HCT116 (cell line): ENCODE measurements around the gene ST14.

Experiments
- POLR2AphosphoS5 ChIP-seq: IDR thresholded peaks from 2 replicates; pipeline ENCODE4 v1.6.1; 2011; ENCODE audit warnings: mild to moderate bottlenecking, low read depth, low read length, moderate library complexity
- REST ChIP-seq: IDR thresholded peaks from 2 replicates; pipeline ENCODE4 v1.6.1; 2012; ENCODE audit warnings: low read depth
- SRF ChIP-seq: IDR thresholded peaks from 2 replicates; pipeline ENCODE4 v1.6.1; 2012; ENCODE audit warnings: low read depth
- TF ChIP-seq, protein P1 (sequence below), 3 experiments: fragments of 200-600 bp in 1 of 3; sonication (generic) in 1 of 3; IDR thresholded peaks in 2 of 3; conservative IDR thresholded peaks in 1 of 3; 2 replicates each; pipeline ENCODE4 v1.5.1; 2012 to 2017; ENCODE audit warnings: low read depth in 2 of 3, low read length in 2 of 3, antibody characterized with exemption in 1 of 3, borderline replicate concordance in 1 of 3, control low read depth in 1 of 3, mild to moderate bottlenecking in 1 of 3, mixed read lengths in 1 of 3, mixed run types in 1 of 3, moderate library complexity in 1 of 3; ENCODE audit not compliant: insufficient read depth in 1 of 3

DNA sequence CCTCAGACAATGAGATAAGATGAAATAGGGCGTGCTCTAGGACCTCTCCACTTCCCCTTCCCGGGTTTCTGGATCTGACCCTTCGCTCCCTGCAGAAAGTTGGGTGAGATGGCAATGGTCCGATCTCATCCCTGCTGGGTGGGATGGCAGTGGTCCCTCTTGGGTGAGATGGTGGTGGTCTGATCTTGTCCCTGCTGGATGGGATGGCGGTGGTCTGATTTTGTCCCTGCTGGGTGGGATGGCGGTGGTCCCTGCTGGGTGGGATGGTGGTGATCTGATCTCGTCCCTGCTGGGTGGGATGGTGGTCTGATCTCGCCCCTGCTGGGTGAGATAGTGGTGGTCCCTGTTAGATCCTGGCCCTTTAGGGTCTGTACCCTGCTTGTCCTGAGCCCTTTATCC, 21.3 kb downstream of the ST14 start:
- TF ChIP-seq REST (no peak), POLR2AphosphoS5 (no peak), SRF (no peak)
- TF ChIP-seq, protein P1, sequence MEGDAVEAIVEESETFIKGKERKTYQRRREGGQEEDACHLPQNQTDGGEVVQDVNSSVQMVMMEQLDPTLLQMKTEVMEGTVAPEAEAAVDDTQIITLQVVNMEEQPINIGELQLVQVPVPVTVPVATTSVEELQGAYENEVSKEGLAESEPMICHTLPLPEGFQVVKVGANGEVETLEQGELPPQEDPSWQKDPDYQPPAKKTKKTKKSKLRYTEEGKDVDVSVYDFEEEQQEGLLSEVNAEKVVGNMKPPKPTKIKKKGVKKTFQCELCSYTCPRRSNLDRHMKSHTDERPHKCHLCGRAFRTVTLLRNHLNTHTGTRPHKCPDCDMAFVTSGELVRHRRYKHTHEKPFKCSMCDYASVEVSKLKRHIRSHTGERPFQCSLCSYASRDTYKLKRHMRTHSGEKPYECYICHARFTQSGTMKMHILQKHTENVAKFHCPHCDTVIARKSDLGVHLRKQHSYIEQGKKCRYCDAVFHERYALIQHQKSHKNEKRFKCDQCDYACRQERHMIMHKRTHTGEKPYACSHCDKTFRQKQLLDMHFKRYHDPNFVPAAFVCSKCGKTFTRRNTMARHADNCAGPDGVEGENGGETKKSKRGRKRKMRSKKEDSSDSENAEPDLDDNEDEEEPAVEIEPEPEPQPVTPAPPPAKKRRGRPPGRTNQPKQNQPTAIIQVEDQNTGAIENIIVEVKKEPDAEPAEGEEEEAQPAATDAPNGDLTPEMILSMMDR (IDR thresholded peaks at IDR 0.05 in 2 of 3, conservative IDR thresholded peaks at IDR 0.05 in 1 of 3; ENCODE audit: borderline replicate concordance in 1 of 3, insufficient read depth in 1 of 3, low read depth in 2 of 3, low read length in 2 of 3), result no peak
